Left lobe of liver (tissue), 1 donor: ENCODE results near the gene RAB20. TPM values are rescaled to one million over a fixed set of nuclear protein-coding genes. Genes with fewer than 3 reads are reported as not detected.

ENCODE experiments used
- total RNA-seq: library from RNA; stranded (reverse); gene quantifications from one replicate; pipeline ENCODE4 v1.2.1, GENCODE V29; 2021
- donor health status: DM: no; HTN: yes; CAD: no.

Gene RAB20
- total RNA-seq, 1 donor from 2014 or later, result 12.3 TPM

Other genes starting within 250 kb of the RAB20 start
- 34.4 TPM for gene NAXD, start 53.8 kb upstream of the RAB20 start, total RNA-seq
- 33.9 TPM for gene CARS2, start 144.4 kb upstream of the RAB20 start, total RNA-seq
- 15.2 TPM for gene ING1, start 152.0 kb upstream of the RAB20 start, total RNA-seq